MM.1S (cell line): ENCODE results near the gene TROAP.
A peak's percentile ranks its signal among the peaks of the same experiment; 100 is the strongest.

ENCODE experiments used
- DNase-seq: peaks from one replicate; pipeline ENCODE4 v3.0.0-alpha.2; 2015
- H2AFZ ChIP-seq: fragments of 300-600 bp; sonication (generic); 2 replicates; pipeline ENCODE4 v1.6.0; 2016; ENCODE audit warnings: antibody characterized with exemption, low read length
- H3F3A ChIP-seq: fragments of 300-600 bp; sonication (generic); 2 replicates; pipeline ENCODE4 v1.6.1; 2016; ENCODE audit warnings: mild to moderate bottlenecking, antibody characterized with exemption, low read length, moderate library complexity, mixed read lengths; ENCODE audit not compliant: insufficient read depth
- H3K27ac ChIP-seq: fragments of 300-600 bp; sonication (generic); 2 replicates; pipeline ENCODE4 v1.5.1; 2016; ENCODE audit warnings: mild to moderate bottlenecking, low read length
- H3K27me3 ChIP-seq: fragments of 300-600 bp; sonication (generic); replicated peaks from 2 replicates; pipeline ENCODE4 v1.6.0; 2016; ENCODE audit warnings: low read length; ENCODE audit not compliant: insufficient read depth
- H3K36me3 ChIP-seq: fragments of 300-600 bp; sonication (generic); replicated peaks from 2 replicates; pipeline ENCODE4 v1.6.1; 2016; ENCODE audit warnings: mild to moderate bottlenecking, low read length, mixed read lengths; ENCODE audit not compliant: insufficient read depth
- H3K4me1 ChIP-seq: fragments of 300-600 bp; sonication (generic); 2 replicates; pipeline ENCODE4 v1.6.1; 2016; ENCODE audit warnings: low read length, mixed read lengths
- H3K4me2 ChIP-seq: fragments of 300-600 bp; sonication (generic); 2 replicates; pipeline ENCODE4 v1.6.0; 2016; ENCODE audit warnings: low read depth, low read length
- H3K4me3 ChIP-seq: fragments of 300-600 bp; sonication (generic); 2 replicates; pipeline ENCODE4 v1.5.1; 2016; ENCODE audit warnings: low read length, mixed read lengths
- H3K79me2 ChIP-seq: fragments of 300-600 bp; sonication (generic); 2 replicates; pipeline ENCODE4 v1.6.1; 2016; ENCODE audit warnings: mixed run types, low read length, mixed read lengths
- H3K9ac ChIP-seq: fragments of 300-600 bp; sonication (generic); 2 replicates; pipeline ENCODE4 v1.6.1; 2016; ENCODE audit warnings: low read length, mixed read lengths
- H3K9me2 ChIP-seq: fragments of 300-600 bp; sonication (generic); replicated peaks from 2 replicates; pipeline ENCODE4 v1.6.1; 2016; ENCODE audit warnings: mild to moderate bottlenecking, low read length, mixed read lengths; ENCODE audit not compliant: insufficient read depth
- H3K9me3 ChIP-seq: fragments of 300-600 bp; sonication (generic); replicated peaks from 2 replicates; pipeline ENCODE4 v1.6.1; 2016; ENCODE audit warnings: mild to moderate bottlenecking, low read length, mixed read lengths; ENCODE audit not compliant: insufficient read depth
- H4K20me1 ChIP-seq: fragments of 300-600 bp; sonication (generic); 2 replicates; pipeline ENCODE4 v1.6.1; 2016; ENCODE audit warnings: mild to moderate bottlenecking, low read length, moderate library complexity, mixed read lengths; ENCODE audit not compliant: insufficient read depth
- EZH2 ChIP-seq: fragments of 300-600 bp; sonication (generic); optimal IDR thresholded peaks from 2 replicates; pipeline ENCODE3; 2017; ENCODE audit warnings: low read depth, mild to moderate bottlenecking, antibody characterized with exemption, low read length, mixed read lengths
- EZH2phosphoT487 ChIP-seq: fragments of 300-600 bp; sonication (generic); IDR thresholded peaks from 2 replicates; pipeline ENCODE4 v1.6.1; 2018; ENCODE audit warnings: antibody characterized with exemption, low read length
- TF ChIP-seq, protein P1 (sequence below): fragments of 300-600 bp; sonication (generic); IDR thresholded peaks from 2 replicates; pipeline ENCODE4 v1.5.1; 2016; ENCODE audit warnings: antibody characterized with exemption, low read length, mixed read lengths

The TROAP gene

GRCh38 chr12:49296836-49297694 lies 26.0 kb upstream of the TROAP start:
- peak; percentile 57 for TF ChIP-seq EZH2
- TF ChIP-seq, protein P1, sequence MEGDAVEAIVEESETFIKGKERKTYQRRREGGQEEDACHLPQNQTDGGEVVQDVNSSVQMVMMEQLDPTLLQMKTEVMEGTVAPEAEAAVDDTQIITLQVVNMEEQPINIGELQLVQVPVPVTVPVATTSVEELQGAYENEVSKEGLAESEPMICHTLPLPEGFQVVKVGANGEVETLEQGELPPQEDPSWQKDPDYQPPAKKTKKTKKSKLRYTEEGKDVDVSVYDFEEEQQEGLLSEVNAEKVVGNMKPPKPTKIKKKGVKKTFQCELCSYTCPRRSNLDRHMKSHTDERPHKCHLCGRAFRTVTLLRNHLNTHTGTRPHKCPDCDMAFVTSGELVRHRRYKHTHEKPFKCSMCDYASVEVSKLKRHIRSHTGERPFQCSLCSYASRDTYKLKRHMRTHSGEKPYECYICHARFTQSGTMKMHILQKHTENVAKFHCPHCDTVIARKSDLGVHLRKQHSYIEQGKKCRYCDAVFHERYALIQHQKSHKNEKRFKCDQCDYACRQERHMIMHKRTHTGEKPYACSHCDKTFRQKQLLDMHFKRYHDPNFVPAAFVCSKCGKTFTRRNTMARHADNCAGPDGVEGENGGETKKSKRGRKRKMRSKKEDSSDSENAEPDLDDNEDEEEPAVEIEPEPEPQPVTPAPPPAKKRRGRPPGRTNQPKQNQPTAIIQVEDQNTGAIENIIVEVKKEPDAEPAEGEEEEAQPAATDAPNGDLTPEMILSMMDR: no peak; the same call in none of the 2 replicates
- Histone ChIP-seq H3K36me3 (no peaks in the 10 kb centered on the region), H3K4me1 (peaks cover 7% of the 10 kb centered on the region; the same call in 1 of the 2 replicates), H2AFZ (peak overlapping the region; percentile 59), H4K20me1 (no peaks in the 10 kb centered on the region), H3K9ac (no peak overlapping the region), H3K79me2 (no peaks in the 10 kb centered on the region), H3K4me2 (peak overlapping the region; percentile 93), H3K27me3 (peaks cover 63% of the 10 kb centered on the region), H3K9me3 (no peaks in the 10 kb centered on the region), H3F3A (no peaks in the 10 kb centered on the region), H3K9me2 (no peaks in the 10 kb centered on the region), H3K4me3 (peak overlapping the region; percentile 52), H3K27ac (no peak overlapping the region)
- peak; percentile 39 for DNase-seq

DNA sequence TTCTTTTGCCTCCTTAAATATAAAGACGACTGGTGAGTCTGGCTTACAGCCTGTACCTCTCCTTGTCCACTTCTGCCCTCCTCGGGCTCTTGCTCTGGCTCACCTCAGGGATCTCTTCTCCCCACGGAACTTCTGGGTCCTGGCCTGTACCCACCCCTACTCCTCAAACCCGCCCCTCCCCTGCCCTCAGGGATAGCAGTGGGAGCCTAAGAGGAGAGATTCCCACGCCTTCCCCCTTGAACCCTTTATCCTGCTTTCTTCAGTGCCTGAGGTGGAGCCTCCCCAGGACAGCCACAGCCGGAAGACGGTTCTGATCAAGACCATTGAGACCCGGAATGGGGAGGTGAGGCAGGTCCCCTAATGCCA lies 25.4 kb upstream of the TROAP start:
- no peak for TF ChIP-seq EZH2
- no peak for TF ChIP-seq EZH2phosphoT487
- TF ChIP-seq, protein P1: no peak
- Histone ChIP-seq H3K9me3 (no peaks in the 10 kb centered on the region), H3K27me3 (peaks cover 59% of the 10 kb centered on the region), H3K79me2 (no peaks in the 10 kb centered on the region), H3K36me3 (no peaks in the 10 kb centered on the region), H3K4me2 (peak overlapping the region; percentile 93; the same call in 1 of the 2 replicates), H3F3A (no peaks in the 10 kb centered on the region), H3K4me1 (peaks cover 7% of the 10 kb centered on the region; the same call in 1 of the 2 replicates), H3K4me3 (no peak overlapping the region), H2AFZ (no peak overlapping the region), H3K9me2 (no peaks in the 10 kb centered on the region), H3K27ac (no peak overlapping the region), H4K20me1 (no peaks in the 10 kb centered on the region), H3K9ac (no peak overlapping the region)
- DNase-seq: no peak

- Histone ChIP-seq H3K9ac (no peak overlapping the region), H3F3A (no peaks in the 10 kb centered on the region), H3K9me2 (no peaks in the 10 kb centered on the region), H4K20me1 (no peaks in the 10 kb centered on the region), H2AFZ (no peak overlapping the region), H3K4me3 (no peak overlapping the region), H3K27me3 (peaks cover 54% of the 10 kb centered on the region), H3K27ac (no peak overlapping the region), H3K79me2 (no peaks in the 10 kb centered on the region), H3K4me2 (no peak overlapping the region), H3K9me3 (no peaks in the 10 kb centered on the region), H3K36me3 (no peaks in the 10 kb centered on the region), H3K4me1 (peaks cover 7% of the 10 kb centered on the region; the same call in 1 of the 2 replicates)
- no peak for DNase-seq
- TF ChIP-seq, protein P1: peak; percentile 22
- TF ChIP-seq EZH2phosphoT487 (no peak), EZH2 (no peak)
Measured at GRCh38 chr12:49298160-49298559, 24.9 kb upstream of the TROAP start.
